WTC11 (cell line): Measurements from ENCODE around the gene CORO2B. TPM values are rescaled to one million over a fixed set of nuclear protein-coding genes. Genes with fewer than 3 reads are reported as not detected.

Experiments
- ATAC-seq: fragments of 200-7000 bp; cut with Tn5 transposase; 2 replicates; pipeline ENCODE4 v1.10.0; 2021; ENCODE audit warnings: mild to moderate bottlenecking, moderate library complexity
- CTCF ChIA-PET: fragments of 300-600 bp; sonication (Branson Sonifier 250); formaldehyde crosslinking; loops from one replicate; lab custom pipeline; 2021; ENCODE audit warnings: antibody characterized with exemption; lab: Charles Lee
- POLR2A ChIA-PET: fragments of 350-600 bp; sonication (Branson Sonifier 250); formaldehyde crosslinking; loops from one replicate; lab custom pipeline; 2021; ENCODE audit warnings: antibody characterized with exemption; lab: Charles Lee
- DNase-seq: peaks from one replicate; pipeline ENCODE4 v3.0.0; 2021; ENCODE audit warnings: low spot score
- H3K27ac Mint-ChIP-seq: 2 replicates; pipeline ENCODE4 v1.8.0; 2021; ENCODE audit warnings: mixed read lengths
- H3K27me3 Mint-ChIP-seq: 2 replicates; pipeline ENCODE4 v1.8.0; 2021; ENCODE audit warnings: low read depth, mild to moderate bottlenecking, moderate library complexity, mixed read lengths
- H3K36me3 Mint-ChIP-seq: 2 replicates; pipeline ENCODE4 v1.8.0; 2021; ENCODE audit warnings: mixed read lengths
- H3K4me1 Mint-ChIP-seq: 2 replicates; pipeline ENCODE4 v1.8.0; 2022; ENCODE audit warnings: mixed read lengths
- H3K4me3 Mint-ChIP-seq: 2 replicates; pipeline ENCODE4 v1.8.0; 2021; ENCODE audit warnings: mild to moderate bottlenecking, moderate library complexity, mixed read lengths
- H3K9me3 Mint-ChIP-seq: 2 replicates; pipeline ENCODE4 v1.8.0; 2021; ENCODE audit warnings: mixed read lengths
- CBFB ChIP-seq: sonication (generic); formaldehyde crosslinking; IDR thresholded peaks from 2 replicates; pipeline ENCODE4 v1.8.1; 2022; ENCODE audit warnings: mild to moderate bottlenecking, low read depth, missing genetic modification reagents
- CREB1 ChIP-seq: sonication (generic); formaldehyde crosslinking; IDR thresholded peaks from 2 replicates; pipeline ENCODE4 v1.8.0; 2023; ENCODE audit warnings: mild to moderate bottlenecking, missing genetic modification reagents
- EMX1 ChIP-seq: fragments of 250-450 bp; sonication (Bioruptor Pico); IDR thresholded peaks from 2 replicates; pipeline ENCODE4 v1.8.0; 2021; ENCODE audit warnings: mild to moderate bottlenecking
- ESRRA ChIP-seq: sonication (generic); formaldehyde crosslinking; IDR thresholded peaks from 2 replicates; pipeline ENCODE4 v1.8.1; 2022; ENCODE audit warnings: mild to moderate bottlenecking, missing genetic modification reagents, borderline replicate concordance
- ETV6 ChIP-seq: sonication (generic); formaldehyde crosslinking; IDR thresholded peaks from 2 replicates; pipeline ENCODE4 v1.8.1; 2022; ENCODE audit warnings: mild to moderate bottlenecking, missing genetic modification reagents
- FOXP1 ChIP-seq: sonication (generic); formaldehyde crosslinking; IDR thresholded peaks from 2 replicates; pipeline ENCODE4 v1.8.0; 2022; ENCODE audit warnings: missing genetic modification reagents, mild to moderate bottlenecking, moderate library complexity, borderline replicate concordance
- GTF2I ChIP-seq: fragments of 250-450 bp; sonication (Bioruptor Pico); conservative IDR thresholded peaks from 2 replicates; pipeline ENCODE4 v1.4.0; 2021; ENCODE audit warnings: mild to moderate bottlenecking
- IRF2 ChIP-seq: sonication (generic); formaldehyde crosslinking; IDR thresholded peaks from 2 replicates; pipeline ENCODE4 v1.8.0; 2022; ENCODE audit warnings: low read depth, missing genetic modification reagents, borderline replicate concordance
- JUN ChIP-seq: sonication (generic); formaldehyde crosslinking; IDR thresholded peaks from 2 replicates; pipeline ENCODE4 v1.8.0; 2023; ENCODE audit warnings: mild to moderate bottlenecking, missing genetic modification reagents
- NR2C2 ChIP-seq: sonication (generic); formaldehyde crosslinking; IDR thresholded peaks from 2 replicates; pipeline ENCODE4 v1.8.0; 2022; ENCODE audit warnings: mild to moderate bottlenecking, missing genetic modification reagents
- NR3C1 ChIP-seq: sonication (generic); formaldehyde crosslinking; conservative IDR thresholded peaks from 2 replicates; pipeline ENCODE4 v1.8.1; 2023; ENCODE audit warnings: low read depth, mild to moderate bottlenecking, missing genetic modification reagents
- RELA ChIP-seq: sonication (generic); formaldehyde crosslinking; IDR thresholded peaks from 2 replicates; pipeline ENCODE4 v1.8.1; 2022; ENCODE audit warnings: missing genetic modification reagents, mild to moderate bottlenecking, borderline replicate concordance
- RORB ChIP-seq: fragments of 250-450 bp; sonication (Bioruptor Pico); IDR thresholded peaks from 2 replicates; pipeline ENCODE4 v1.9.0; 2021; ENCODE audit warnings: mild to moderate bottlenecking
- SMAD3 ChIP-seq: sonication (generic); formaldehyde crosslinking; IDR thresholded peaks from 2 replicates; pipeline ENCODE4 v1.8.0; 2022; ENCODE audit warnings: missing genetic modification reagents, mild to moderate bottlenecking, borderline replicate concordance
- ZNF232 ChIP-seq: sonication (generic); formaldehyde crosslinking; IDR thresholded peaks from 2 replicates; pipeline ENCODE4 v1.8.0; 2022; ENCODE audit warnings: mild to moderate bottlenecking, missing genetic modification reagents
- ZNF263 ChIP-seq: sonication (generic); formaldehyde crosslinking; IDR thresholded peaks from 2 replicates; pipeline ENCODE4 v1.8.1; 2022; ENCODE audit warnings: low read depth, mild to moderate bottlenecking, moderate library complexity, missing genetic modification reagents
- ZNF396 ChIP-seq: fragments of 250-450 bp; sonication (Bioruptor Pico); IDR thresholded peaks from 2 replicates; pipeline ENCODE4 v1.8.0; 2021; ENCODE audit warnings: mild to moderate bottlenecking, moderate library complexity, borderline replicate concordance
- ZNF416 ChIP-seq: fragments of 250-450 bp; sonication (Bioruptor Pico); IDR thresholded peaks from 2 replicates; pipeline ENCODE4 v1.9.0; 2021; ENCODE audit warnings: mild to moderate bottlenecking, inconsistent platforms
- ZNF423 ChIP-seq: fragments of 250-450 bp; sonication (Bioruptor Pico); IDR thresholded peaks from 2 replicates; pipeline ENCODE4 v2.1.2; 2022; ENCODE audit warnings: mild to moderate bottlenecking, moderate library complexity
- total RNA-seq: library from RNA; stranded (reverse); gene quantifications from 3 replicates; pipeline ENCODE4 v1.2.3, GENCODE V29; 2021
- TF ChIP-seq, protein P1 (sequence below): fragments of 200-600 bp; IDR thresholded peaks from 2 replicates; pipeline ENCODE4 v1.8.0; 2022; ENCODE audit warnings: antibody characterized with exemption
- TF ChIP-seq, protein P2 (sequence below): sonication (generic); formaldehyde crosslinking; IDR thresholded peaks from 2 replicates; pipeline ENCODE4 v1.8.1; 2022; ENCODE audit warnings: mild to moderate bottlenecking, moderate library complexity, missing genetic modification reagents
- TF ChIP-seq, protein P3 (sequence below): sonication (generic); formaldehyde crosslinking; IDR thresholded peaks from 2 replicates; pipeline ENCODE4 v1.8.1; 2022; ENCODE audit warnings: mild to moderate bottlenecking, missing genetic modification reagents, moderate library complexity, borderline replicate concordance
- TF ChIP-seq, protein P4 (sequence below): sonication (generic); formaldehyde crosslinking; IDR thresholded peaks from 2 replicates; pipeline ENCODE4 v1.8.0; 2022; ENCODE audit warnings: mild to moderate bottlenecking, missing genetic modification reagents
- TF ChIP-seq, protein P5 (sequence below): sonication (generic); formaldehyde crosslinking; IDR thresholded peaks from 2 replicates; pipeline ENCODE4 v1.8.1; 2023; ENCODE audit warnings: mild to moderate bottlenecking, missing genetic modification reagents
- TF ChIP-seq, protein P6 (sequence below): sonication (generic); formaldehyde crosslinking; conservative IDR thresholded peaks from 2 replicates; pipeline ENCODE4 v1.8.1; 2022; ENCODE audit warnings: mild to moderate bottlenecking, missing genetic modification reagents

The CORO2B gene
- total RNA-seq, 1 experiment from 2014 or later = 4.9 TPM

DNA sequence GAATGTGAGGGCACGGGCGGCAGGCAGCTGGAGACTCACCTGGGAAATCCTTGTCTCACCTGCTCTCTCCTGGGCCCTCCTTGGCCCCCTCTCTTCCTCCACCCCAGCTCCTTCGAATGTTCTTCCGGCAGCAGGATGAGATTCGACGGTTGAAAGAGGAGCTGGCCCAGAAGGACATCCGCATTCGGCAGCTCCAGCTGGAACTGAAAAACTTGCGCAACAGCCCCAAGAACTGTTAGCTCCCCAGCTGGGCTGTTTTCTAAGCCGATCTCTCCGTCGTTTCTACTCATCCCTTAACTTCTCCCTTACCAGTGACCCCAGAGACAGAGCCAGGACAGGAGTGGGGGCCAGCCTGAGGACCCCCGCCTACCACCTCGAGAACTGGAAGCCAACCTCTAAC, 146.9 kb downstream of the CORO2B start:
- ChIA-PET POLR2A (interaction anchor here (1.5 kb wide), 1 partner anchor 70 kb away, joined by 3 read pairs; no protein-coding TSS in a partner anchor), CTCF (interaction anchor here (0.7 to 2.7 kb wide), 8 partner anchors 9 to 306 kb away, joined by 3 to 19 read pairs (median 5); no protein-coding TSS in a partner anchor)
- Mint-ChIP-seq H3K9me3 (no peaks in the 10 kb centered on the region), H3K4me1 (peaks cover 10% of the 10 kb centered on the region), H3K27me3 (no peaks in the 10 kb centered on the region), H3K27ac (no peak overlapping the region), H3K4me3 (no peak overlapping the region), H3K36me3 (no peaks in the 10 kb centered on the region)
- ATAC-seq (no peak), DNase-seq (no peak)
- TF ChIP-seq ESRRA (CRISPR knock-in tag) = no peak
- TF ChIP-seq, protein P1, sequence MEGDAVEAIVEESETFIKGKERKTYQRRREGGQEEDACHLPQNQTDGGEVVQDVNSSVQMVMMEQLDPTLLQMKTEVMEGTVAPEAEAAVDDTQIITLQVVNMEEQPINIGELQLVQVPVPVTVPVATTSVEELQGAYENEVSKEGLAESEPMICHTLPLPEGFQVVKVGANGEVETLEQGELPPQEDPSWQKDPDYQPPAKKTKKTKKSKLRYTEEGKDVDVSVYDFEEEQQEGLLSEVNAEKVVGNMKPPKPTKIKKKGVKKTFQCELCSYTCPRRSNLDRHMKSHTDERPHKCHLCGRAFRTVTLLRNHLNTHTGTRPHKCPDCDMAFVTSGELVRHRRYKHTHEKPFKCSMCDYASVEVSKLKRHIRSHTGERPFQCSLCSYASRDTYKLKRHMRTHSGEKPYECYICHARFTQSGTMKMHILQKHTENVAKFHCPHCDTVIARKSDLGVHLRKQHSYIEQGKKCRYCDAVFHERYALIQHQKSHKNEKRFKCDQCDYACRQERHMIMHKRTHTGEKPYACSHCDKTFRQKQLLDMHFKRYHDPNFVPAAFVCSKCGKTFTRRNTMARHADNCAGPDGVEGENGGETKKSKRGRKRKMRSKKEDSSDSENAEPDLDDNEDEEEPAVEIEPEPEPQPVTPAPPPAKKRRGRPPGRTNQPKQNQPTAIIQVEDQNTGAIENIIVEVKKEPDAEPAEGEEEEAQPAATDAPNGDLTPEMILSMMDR = no peak
- no peak for TF ChIP-seq ETV6
- TF ChIP-seq ZNF423 (CRISPR knock-in tag) = no peak; the same call in 1 of the 2 replicates
- TF ChIP-seq, protein P2, sequence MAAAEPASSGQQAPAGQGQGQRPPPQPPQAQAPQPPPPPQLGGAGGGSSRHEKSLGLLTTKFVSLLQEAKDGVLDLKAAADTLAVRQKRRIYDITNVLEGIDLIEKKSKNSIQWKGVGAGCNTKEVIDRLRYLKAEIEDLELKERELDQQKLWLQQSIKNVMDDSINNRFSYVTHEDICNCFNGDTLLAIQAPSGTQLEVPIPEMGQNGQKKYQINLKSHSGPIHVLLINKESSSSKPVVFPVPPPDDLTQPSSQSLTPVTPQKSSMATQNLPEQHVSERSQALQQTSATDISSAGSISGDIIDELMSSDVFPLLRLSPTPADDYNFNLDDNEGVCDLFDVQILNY (CRISPR knock-in tag) = no peak
- no peak for TF ChIP-seq EMX1 (CRISPR knock-in tag)
- no peak for TF ChIP-seq IRF2 (CRISPR knock-in tag)
- TF ChIP-seq FOXP1 = no peak
- no peak for TF ChIP-seq NR3C1 (CRISPR knock-in tag)
- no peak for TF ChIP-seq CREB1 (CRISPR knock-in tag)

DNA sequence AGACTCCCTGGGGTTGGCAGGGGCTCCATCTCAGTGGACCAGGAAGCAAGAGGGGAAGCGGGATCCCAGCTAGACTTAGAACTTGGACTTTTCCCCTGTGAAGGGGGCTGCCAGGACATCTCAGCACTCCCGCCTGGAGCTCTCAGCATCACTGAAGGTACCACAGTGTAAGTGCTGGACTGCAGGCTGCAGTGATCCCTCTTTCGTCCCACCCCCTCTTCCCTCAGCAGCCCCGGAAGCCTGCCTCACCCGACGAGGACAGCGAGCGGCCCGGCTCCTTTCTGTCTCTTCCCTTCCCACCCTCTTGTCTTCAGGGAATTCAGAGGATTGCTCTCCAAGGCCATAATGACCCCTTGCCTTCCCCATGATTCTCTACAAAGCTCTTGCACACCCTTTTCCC, 147.5 kb downstream of the CORO2B start:
- no peak for DNase-seq
- no peaks in the 10 kb centered on the region for H3K36me3 Mint-ChIP-seq
- H3K4me1 Mint-ChIP-seq = peaks cover 15% of the 10 kb centered on the region
- H3K27me3 Mint-ChIP-seq = no peaks in the 10 kb centered on the region
- CTCF ChIA-PET = interaction anchor here (0.7 to 2.7 kb wide), 8 partner anchors 9 to 305 kb away, joined by 3 to 19 read pairs (median 5); no protein-coding TSS in a partner anchor
- TF ChIP-seq CBFB (no peak), ZNF263 (CRISPR knock-in tag) (no peak), ZNF232 (CRISPR knock-in tag) (no peak), RELA (CRISPR knock-in tag) (no peak), RORB (CRISPR knock-in tag) (no peak), NR2C2 (no peak), SMAD3 (CRISPR knock-in tag) (no peak), ZNF396 (CRISPR knock-in tag) (no peak), JUN (CRISPR knock-in tag) (no peak), ZNF416 (CRISPR knock-in tag) (no peak), GTF2I (CRISPR knock-in tag) (no peak)
- TF ChIP-seq, protein P3, sequence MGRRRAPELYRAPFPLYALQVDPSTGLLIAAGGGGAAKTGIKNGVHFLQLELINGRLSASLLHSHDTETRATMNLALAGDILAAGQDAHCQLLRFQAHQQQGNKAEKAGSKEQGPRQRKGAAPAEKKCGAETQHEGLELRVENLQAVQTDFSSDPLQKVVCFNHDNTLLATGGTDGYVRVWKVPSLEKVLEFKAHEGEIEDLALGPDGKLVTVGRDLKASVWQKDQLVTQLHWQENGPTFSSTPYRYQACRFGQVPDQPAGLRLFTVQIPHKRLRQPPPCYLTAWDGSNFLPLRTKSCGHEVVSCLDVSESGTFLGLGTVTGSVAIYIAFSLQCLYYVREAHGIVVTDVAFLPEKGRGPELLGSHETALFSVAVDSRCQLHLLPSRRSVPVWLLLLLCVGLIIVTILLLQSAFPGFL (CRISPR knock-in tag) = no peak
- TF ChIP-seq, protein P4, sequence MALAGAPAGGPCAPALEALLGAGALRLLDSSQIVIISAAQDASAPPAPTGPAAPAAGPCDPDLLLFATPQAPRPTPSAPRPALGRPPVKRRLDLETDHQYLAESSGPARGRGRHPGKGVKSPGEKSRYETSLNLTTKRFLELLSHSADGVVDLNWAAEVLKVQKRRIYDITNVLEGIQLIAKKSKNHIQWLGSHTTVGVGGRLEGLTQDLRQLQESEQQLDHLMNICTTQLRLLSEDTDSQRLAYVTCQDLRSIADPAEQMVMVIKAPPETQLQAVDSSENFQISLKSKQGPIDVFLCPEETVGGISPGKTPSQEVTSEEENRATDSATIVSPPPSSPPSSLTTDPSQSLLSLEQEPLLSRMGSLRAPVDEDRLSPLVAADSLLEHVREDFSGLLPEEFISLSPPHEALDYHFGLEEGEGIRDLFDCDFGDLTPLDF = no peak
- TF ChIP-seq, protein P5, sequence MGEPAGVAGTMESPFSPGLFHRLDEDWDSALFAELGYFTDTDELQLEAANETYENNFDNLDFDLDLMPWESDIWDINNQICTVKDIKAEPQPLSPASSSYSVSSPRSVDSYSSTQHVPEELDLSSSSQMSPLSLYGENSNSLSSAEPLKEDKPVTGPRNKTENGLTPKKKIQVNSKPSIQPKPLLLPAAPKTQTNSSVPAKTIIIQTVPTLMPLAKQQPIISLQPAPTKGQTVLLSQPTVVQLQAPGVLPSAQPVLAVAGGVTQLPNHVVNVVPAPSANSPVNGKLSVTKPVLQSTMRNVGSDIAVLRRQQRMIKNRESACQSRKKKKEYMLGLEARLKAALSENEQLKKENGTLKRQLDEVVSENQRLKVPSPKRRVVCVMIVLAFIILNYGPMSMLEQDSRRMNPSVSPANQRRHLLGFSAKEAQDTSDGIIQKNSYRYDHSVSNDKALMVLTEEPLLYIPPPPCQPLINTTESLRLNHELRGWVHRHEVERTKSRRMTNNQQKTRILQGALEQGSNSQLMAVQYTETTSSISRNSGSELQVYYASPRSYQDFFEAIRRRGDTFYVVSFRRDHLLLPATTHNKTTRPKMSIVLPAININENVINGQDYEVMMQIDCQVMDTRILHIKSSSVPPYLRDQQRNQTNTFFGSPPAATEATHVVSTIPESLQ (CRISPR knock-in tag) = no peak
- TF ChIP-seq, protein P6, sequence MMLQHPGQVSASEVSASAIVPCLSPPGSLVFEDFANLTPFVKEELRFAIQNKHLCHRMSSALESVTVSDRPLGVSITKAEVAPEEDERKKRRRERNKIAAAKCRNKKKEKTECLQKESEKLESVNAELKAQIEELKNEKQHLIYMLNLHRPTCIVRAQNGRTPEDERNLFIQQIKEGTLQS = no peak
- TF ChIP-seq, all 79 proteins: peak for 0
- no peak for ATAC-seq
- no peak overlapping the region for H3K4me3 Mint-ChIP-seq
- H3K27ac Mint-ChIP-seq = no peak overlapping the region
- H3K9me3 Mint-ChIP-seq = no peaks in the 10 kb centered on the region
- POLR2A ChIA-PET = interaction anchor here (0.6 to 1.5 kb wide), 2 partner anchors 20 to 69 kb away, joined by 3 to 5 read pairs; no protein-coding TSS in a partner anchor
